PC-9 (cell line): ENCODE results near the gene DNAJA4.

Source experiments
- EZH2 ChIP-seq: fragments of 200-600 bp; sonication (generic); IDR thresholded peaks from 2 replicates; pipeline ENCODE4 v1.8.0; 2017; ENCODE audit warnings: antibody characterized with exemption, low read depth
- TF ChIP-seq, protein P1 (sequence below): fragments of 200-600 bp; sonication (generic); conservative IDR thresholded peaks from 2 replicates; pipeline ENCODE4 v1.6.1; 2017; ENCODE audit warnings: mixed run types, antibody characterized with exemption, mild to moderate bottlenecking, moderate library complexity

DNA sequence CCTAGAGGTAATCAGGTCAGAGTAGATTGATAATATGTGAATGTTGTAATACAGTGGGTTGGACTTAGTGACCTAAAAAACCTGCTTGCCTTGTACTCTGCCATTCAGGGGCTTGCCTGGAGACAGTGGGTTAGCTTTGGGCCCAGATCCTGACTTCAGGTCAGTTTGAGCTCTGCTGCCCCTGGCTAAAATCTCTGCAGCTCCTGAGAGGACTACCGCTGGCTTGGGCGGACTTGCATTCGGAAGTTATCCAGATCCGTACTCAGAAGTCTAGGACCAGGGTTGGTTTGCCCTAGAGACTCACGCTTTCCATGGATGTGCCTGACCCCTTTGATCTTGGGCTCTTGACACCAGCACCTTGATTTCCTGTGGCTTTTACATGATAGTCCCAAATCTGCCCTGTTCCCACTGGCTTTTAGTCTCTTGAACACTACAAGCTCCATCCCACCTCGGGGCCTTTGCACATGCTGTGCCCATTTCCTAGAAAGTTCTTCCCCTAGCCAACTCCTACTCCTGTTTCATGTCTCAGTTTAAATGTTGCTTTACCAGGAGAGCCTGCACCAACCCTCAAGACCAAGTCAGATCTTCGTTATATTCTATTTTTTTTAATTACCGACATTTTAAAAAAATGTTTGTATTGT lies 35.9 kb upstream of the DNAJA4 start:
- TF ChIP-seq, protein P1, sequence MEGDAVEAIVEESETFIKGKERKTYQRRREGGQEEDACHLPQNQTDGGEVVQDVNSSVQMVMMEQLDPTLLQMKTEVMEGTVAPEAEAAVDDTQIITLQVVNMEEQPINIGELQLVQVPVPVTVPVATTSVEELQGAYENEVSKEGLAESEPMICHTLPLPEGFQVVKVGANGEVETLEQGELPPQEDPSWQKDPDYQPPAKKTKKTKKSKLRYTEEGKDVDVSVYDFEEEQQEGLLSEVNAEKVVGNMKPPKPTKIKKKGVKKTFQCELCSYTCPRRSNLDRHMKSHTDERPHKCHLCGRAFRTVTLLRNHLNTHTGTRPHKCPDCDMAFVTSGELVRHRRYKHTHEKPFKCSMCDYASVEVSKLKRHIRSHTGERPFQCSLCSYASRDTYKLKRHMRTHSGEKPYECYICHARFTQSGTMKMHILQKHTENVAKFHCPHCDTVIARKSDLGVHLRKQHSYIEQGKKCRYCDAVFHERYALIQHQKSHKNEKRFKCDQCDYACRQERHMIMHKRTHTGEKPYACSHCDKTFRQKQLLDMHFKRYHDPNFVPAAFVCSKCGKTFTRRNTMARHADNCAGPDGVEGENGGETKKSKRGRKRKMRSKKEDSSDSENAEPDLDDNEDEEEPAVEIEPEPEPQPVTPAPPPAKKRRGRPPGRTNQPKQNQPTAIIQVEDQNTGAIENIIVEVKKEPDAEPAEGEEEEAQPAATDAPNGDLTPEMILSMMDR: no peak
- TF ChIP-seq EZH2: no peak
